A673 (cell line): ENCODE measurements around the gene BEST2. TPM values are rescaled to one million over a fixed set of nuclear protein-coding genes. Genes with fewer than 3 reads are reported as not detected.

ENCODE experiments used
- BruUV-seq: library from RNA; stranded (reverse); fragments of 400-500 nt; replicated peaks from 2 replicates; lab custom pipeline; 2021; lab: Mats Ljungman, UMichigan
- CTCF ChIA-PET: fragments of 300-600 bp; sonication (Branson Sonifier 250); formaldehyde crosslinking; loops from one replicate; lab custom pipeline; 2022; ENCODE audit warnings: antibody characterized with exemption; lab: Charles Lee
- POLR2A ChIA-PET: fragments of 300-600 bp; sonication (Branson Sonifier 250); formaldehyde crosslinking; loops from one replicate; lab custom pipeline; 2022; ENCODE audit warnings: antibody characterized with exemption; ENCODE audit not compliant: low non-redundant PET; lab: Charles Lee
- DNase-seq: peaks from one replicate; pipeline ENCODE4 v3.0.0-alpha.2; 2015; ENCODE audit warnings: low spot score
- H3K27ac ChIP-seq: fragments of 200-600 bp; sonication (generic); 2 replicates; pipeline ENCODE4 v1.5.1; 2016; ENCODE audit warnings: mixed run types, low read depth, mild to moderate bottlenecking, mixed read lengths, antibody characterized with exemption, low read length; ENCODE audit not compliant: poor library complexity, severe bottlenecking
- H3K27me3 ChIP-seq: fragments of 200-600 bp; sonication (generic); replicated peaks from 2 replicates; pipeline ENCODE4 v1.6.1; 2017; ENCODE audit warnings: mixed run types, low read depth, mild to moderate bottlenecking, mixed read lengths, antibody characterized with exemption, low read length; ENCODE audit not compliant: insufficient read depth, poor library complexity
- H3K36me3 ChIP-seq: fragments of 200-600 bp; sonication (generic); 2 replicates; pipeline ENCODE4 v1.6.1; 2016; ENCODE audit warnings: mixed run types, mild to moderate bottlenecking, mixed read lengths, antibody characterized with exemption, low read length; ENCODE audit not compliant: insufficient read depth, poor library complexity, severe bottlenecking
- H3K4me1 ChIP-seq: fragments of 200-600 bp; sonication (generic); 2 replicates; pipeline ENCODE4 v1.6.1; 2017; ENCODE audit warnings: mixed run types, mild to moderate bottlenecking, mixed read lengths, antibody characterized with exemption, low read length; ENCODE audit not compliant: insufficient read depth, poor library complexity, severe bottlenecking
- H3K4me3 ChIP-seq: fragments of 200-600 bp; sonication (generic); 2 replicates; pipeline ENCODE4 v1.5.1; 2016; ENCODE audit warnings: low read depth, mixed run types, mild to moderate bottlenecking, mixed read lengths, low read length; ENCODE audit not compliant: poor library complexity, severe bottlenecking
- H3K9me3 ChIP-seq: fragments of 200-600 bp; sonication (generic); 2 replicates; pipeline ENCODE4 v1.6.1; 2016; ENCODE audit warnings: mixed run types, low read depth, mild to moderate bottlenecking, mixed read lengths, antibody characterized with exemption, low read length; ENCODE audit not compliant: poor library complexity, severe bottlenecking
- EZH2 ChIP-seq: fragments of 200-600 bp; sonication (generic); IDR thresholded peaks from 2 replicates; pipeline ENCODE4 v1.6.1; 2017; ENCODE audit warnings: borderline replicate concordance, low read depth, mild to moderate bottlenecking, mixed read lengths, antibody characterized with exemption, low read length; ENCODE audit not compliant: poor library complexity, severe bottlenecking
- intact Hi-C: fragments of 100-400 bp; cut with micrococcal nuclease; formaldehyde crosslinking; loops from one replicate; pipeline ENCODE4 v1.10.0; 2022; ENCODE audit not compliant: unreplicated experiment
- total RNA-seq: library from RNA; stranded (reverse); gene quantifications from 2 replicates; pipeline ENCODE4 v1.2.3, GENCODE V29; 2021
- TF ChIP-seq, protein P1 (sequence below): fragments of 300-800, 200-600 bp; sonication (generic); conservative IDR thresholded peaks from 2 replicates; pipeline ENCODE4 v1.5.1; 2017; ENCODE audit warnings: low read depth, mild to moderate bottlenecking, antibody characterized with exemption, low read length, moderate library complexity, mixed read lengths

The BEST2 gene
- total RNA-seq, 1 experiment from 2014 or later: not detected

DNA sequence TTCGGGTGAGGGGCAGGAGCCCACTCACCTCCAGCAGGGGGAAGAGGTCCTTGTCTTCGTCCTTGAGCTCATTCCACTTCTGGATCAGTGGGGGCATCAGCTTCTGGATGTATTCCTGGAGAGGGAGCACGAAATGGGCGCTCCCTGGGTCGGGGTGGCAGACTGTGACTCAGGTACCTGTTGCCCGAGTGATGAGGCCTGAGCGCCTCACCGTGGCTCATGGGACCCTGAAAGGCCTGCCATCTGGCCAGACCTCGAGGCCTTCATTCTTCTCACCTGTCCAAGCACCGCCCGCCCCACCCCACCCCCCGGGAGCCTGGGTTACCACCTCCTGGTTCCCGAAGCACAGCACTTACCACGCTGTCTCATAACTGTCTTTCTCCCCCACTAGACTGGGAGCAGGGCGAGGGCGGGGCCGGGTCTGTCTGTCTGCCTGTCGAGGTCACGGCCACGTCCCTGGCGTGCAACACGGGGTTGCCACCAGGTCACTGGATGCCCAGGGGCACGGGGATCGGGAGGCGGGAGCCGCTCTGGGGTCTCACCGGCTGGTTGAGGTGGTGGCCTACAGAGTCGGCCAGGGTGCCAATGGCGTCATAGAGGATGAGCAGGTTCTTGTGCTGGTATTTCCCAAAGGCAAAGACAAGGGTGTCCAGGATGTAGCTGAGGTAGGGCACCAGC is 45.8 kb upstream of the BEST2 start:
- intact Hi-C loops: no loop called here
- CTCF ChIA-PET: interaction anchor here (0.5 kb wide), 1 partner anchor 11 kb away, joined by 8 read pairs; no protein-coding TSS in a partner anchor
- Histone ChIP-seq H3K4me1 (no peaks in the 10 kb centered on the region), H3K36me3 (peaks cover 96% of the 10 kb centered on the region), H3K4me3 (no peak overlapping the region), H3K9me3 (no peaks in the 10 kb centered on the region), H3K27me3 (no peaks in the 10 kb centered on the region), H3K27ac (no peak overlapping the region)
- BruUV-seq: no TSS peak
- DNase-seq: no peak
- POLR2A ChIA-PET: interaction anchor here (0.6 kb wide), 1 partner anchor 16 kb away, joined by 3 read pairs; no protein-coding TSS in a partner anchor
- TF ChIP-seq EZH2: no peak
- TF ChIP-seq, protein P1, sequence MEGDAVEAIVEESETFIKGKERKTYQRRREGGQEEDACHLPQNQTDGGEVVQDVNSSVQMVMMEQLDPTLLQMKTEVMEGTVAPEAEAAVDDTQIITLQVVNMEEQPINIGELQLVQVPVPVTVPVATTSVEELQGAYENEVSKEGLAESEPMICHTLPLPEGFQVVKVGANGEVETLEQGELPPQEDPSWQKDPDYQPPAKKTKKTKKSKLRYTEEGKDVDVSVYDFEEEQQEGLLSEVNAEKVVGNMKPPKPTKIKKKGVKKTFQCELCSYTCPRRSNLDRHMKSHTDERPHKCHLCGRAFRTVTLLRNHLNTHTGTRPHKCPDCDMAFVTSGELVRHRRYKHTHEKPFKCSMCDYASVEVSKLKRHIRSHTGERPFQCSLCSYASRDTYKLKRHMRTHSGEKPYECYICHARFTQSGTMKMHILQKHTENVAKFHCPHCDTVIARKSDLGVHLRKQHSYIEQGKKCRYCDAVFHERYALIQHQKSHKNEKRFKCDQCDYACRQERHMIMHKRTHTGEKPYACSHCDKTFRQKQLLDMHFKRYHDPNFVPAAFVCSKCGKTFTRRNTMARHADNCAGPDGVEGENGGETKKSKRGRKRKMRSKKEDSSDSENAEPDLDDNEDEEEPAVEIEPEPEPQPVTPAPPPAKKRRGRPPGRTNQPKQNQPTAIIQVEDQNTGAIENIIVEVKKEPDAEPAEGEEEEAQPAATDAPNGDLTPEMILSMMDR: no peak

DNA sequence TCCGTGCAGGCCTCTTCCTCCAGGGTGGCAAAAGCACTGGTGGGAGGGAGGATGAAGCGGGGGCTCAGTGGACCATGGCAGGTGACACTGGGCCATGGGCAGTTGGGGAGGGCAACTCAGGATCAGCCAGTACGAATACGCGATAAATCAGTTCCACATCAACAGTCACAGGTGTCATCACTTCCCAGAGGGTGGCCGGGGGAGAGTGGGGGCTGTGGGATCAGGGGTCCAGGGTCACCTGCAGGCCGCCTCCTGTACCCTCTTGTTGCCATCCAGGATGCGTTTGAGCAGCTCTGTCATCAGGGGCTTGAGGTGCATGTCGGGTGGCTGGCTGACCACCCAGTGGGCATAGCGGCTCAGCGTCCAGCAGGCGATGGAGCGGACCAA is 45.3 kb upstream of the BEST2 start:
- no peak overlapping the region for H3K27ac ChIP-seq
- no peaks in the 10 kb centered on the region for H3K27me3 ChIP-seq
- DNase-seq: no peak
- H3K4me1 ChIP-seq: no peaks in the 10 kb centered on the region
- CTCF ChIA-PET: interaction anchor here (0.5 kb wide), 1 partner anchor 10 kb away, joined by 8 read pairs; no protein-coding TSS in a partner anchor
- H3K36me3 ChIP-seq: peaks cover 96% of the 10 kb centered on the region
- POLR2A ChIA-PET: no interaction called here
- TF ChIP-seq, protein P1: no peak
- TF ChIP-seq EZH2: no peak
- no TSS peak for BruUV-seq
- no peaks in the 10 kb centered on the region for H3K9me3 ChIP-seq
- intact Hi-C loops: no loop called here
- H3K4me3 ChIP-seq: no peak overlapping the region

DNA sequence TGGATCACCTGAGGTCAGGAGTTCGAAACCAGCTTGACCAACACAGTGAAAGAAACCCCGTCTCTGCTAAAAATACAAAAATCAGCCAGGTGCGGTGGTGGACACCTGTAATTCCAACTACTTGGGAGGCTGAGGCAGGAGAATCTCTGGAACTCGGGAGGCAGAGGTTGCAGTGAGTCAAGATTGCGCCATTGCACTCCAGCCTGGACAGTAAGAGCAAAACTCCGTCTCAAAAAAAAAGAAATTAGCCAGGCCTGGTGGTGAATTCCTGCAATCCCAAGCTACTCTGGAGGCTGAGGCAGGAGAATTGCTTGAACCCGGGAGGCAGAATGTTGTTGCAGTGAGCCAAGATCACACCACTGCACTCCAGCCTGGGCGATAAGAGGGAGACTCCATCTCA is 43.0 kb upstream of the BEST2 start:
- POLR2A ChIA-PET: no interaction called here
- BruUV-seq: no TSS peak

More for the DNA sequence above, 43.0 kb upstream of the BEST2 start:
- no peaks in the 10 kb centered on the region for H3K4me1 ChIP-seq
- no peak for DNase-seq
- no peak overlapping the region for H3K4me3 ChIP-seq
- CTCF ChIA-PET: no interaction called here
- H3K9me3 ChIP-seq: no peaks in the 10 kb centered on the region
- no peak overlapping the region for H3K27ac ChIP-seq
- H3K27me3 ChIP-seq: no peaks in the 10 kb centered on the region
- intact Hi-C loops: no loop called here
- TF ChIP-seq EZH2: no peak
- TF ChIP-seq, protein P1: no peak
- H3K36me3 ChIP-seq: peaks cover 90% of the 10 kb centered on the region
